ENCODE measurements around the gene SFRP2. TPM values are rescaled to one million over a fixed set of nuclear protein-coding genes. Genes with fewer than 3 reads are reported as not detected.

Gene SFRP2
- total and polyA plus RNA-seq, 10 of the 15 experiments (the other 5 are each of a cell fraction or from before 2014, with no cell fraction given) = 0.11 to 0.33 (median 0.16) TPM; not detected in 7

DNA sequence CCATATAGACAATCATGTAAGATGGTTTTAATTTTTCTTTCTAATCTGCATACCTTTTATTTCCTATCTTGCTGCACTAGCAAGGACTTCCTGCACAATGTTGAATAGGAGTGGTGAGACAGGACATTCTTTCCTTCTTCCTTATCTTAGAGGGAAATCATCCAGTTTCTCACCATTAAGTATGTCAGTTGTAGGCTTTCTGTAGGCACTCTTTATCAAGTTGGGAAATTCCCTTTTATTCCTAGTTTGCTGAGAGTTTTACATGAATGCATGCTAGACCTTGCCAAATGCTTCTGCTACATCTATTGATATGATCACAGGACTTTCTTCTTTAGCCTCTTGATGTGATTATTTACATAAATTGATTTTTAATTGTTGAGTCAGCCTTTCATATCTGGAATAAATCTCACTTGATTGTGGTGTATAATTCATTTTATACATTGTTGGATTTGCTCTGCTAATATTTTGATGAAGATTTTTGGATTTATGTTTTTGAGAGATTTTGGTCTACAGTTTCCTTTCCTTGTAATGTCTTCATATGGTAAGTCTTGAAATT lies 52.9 kb downstream of the SFRP2 start:
- 0 out of 4 replicates have a peak, but pooled peaks cover 0 to 4% of the 10 kb centered on the region in 2 experiments for H3K27me3 ChIP-seq (replicated peaks in 1 of 2; ENCODE audit: control insufficient read depth in 2 of 2, insufficient read depth in 2 of 2, low read length in 1 of 2)
- CTCF ChIA-PET = no interaction called here
- no TSS peak for BruUV-seq (replicated peaks)
- DNase-seq (ENCODE audit: low read depth, low spot score) (no peak), ATAC-seq (no peak), FAIRE-seq (no peak)
- SMC1A ChIA-PET (ENCODE audit: uncharacterized antibody, unreplicated experiment) = no interaction called here
- no peak overlapping the region for H2AFZ ChIP-seq (ENCODE audit: control insufficient read depth, low read depth, low read length)
- TF ChIP-seq, protein P1, sequence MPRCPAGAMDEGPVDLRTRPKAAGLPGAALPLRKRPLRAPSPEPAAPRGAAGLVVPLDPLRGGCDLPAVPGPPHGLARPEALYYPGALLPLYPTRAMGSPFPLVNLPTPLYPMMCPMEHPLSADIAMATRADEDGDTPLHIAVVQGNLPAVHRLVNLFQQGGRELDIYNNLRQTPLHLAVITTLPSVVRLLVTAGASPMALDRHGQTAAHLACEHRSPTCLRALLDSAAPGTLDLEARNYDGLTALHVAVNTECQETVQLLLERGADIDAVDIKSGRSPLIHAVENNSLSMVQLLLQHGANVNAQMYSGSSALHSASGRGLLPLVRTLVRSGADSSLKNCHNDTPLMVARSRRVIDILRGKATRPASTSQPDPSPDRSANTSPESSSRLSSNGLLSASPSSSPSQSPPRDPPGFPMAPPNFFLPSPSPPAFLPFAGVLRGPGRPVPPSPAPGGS (IDR thresholded peaks at IDR 0.05; ENCODE audit: borderline replicate concordance, insufficient read depth, low read depth, low read length, poor library complexity, severe bottlenecking) = no peak
- TF ChIP-seq NR2C2 (IDR thresholded peaks at IDR 0.05; ENCODE audit: borderline replicate concordance, control insufficient read depth, insufficient read length, low read depth) (no peak), POU2F2 (IDR thresholded peaks at IDR 0.05; ENCODE audit: borderline replicate concordance, low read depth, low read length) (no peak), SREBF2 (IDR thresholded peaks at IDR 0.05; ENCODE audit: low read length) (no peak), RFX5 (IDR thresholded peaks at IDR 0.05; ENCODE audit: low read depth, low read length) (no peak), IRF4 (IDR thresholded peaks at IDR 0.05; ENCODE audit: low read depth, low read length) (no peak), ESRRA (IDR thresholded peaks at IDR 0.05; ENCODE audit: low read length) (no peak), KDM1A (IDR thresholded peaks at IDR 0.05; ENCODE audit: borderline replicate concordance) (no peak), FOXK2 (IDR thresholded peaks at IDR 0.05) (no peak)
- TF ChIP-seq, protein P2, sequence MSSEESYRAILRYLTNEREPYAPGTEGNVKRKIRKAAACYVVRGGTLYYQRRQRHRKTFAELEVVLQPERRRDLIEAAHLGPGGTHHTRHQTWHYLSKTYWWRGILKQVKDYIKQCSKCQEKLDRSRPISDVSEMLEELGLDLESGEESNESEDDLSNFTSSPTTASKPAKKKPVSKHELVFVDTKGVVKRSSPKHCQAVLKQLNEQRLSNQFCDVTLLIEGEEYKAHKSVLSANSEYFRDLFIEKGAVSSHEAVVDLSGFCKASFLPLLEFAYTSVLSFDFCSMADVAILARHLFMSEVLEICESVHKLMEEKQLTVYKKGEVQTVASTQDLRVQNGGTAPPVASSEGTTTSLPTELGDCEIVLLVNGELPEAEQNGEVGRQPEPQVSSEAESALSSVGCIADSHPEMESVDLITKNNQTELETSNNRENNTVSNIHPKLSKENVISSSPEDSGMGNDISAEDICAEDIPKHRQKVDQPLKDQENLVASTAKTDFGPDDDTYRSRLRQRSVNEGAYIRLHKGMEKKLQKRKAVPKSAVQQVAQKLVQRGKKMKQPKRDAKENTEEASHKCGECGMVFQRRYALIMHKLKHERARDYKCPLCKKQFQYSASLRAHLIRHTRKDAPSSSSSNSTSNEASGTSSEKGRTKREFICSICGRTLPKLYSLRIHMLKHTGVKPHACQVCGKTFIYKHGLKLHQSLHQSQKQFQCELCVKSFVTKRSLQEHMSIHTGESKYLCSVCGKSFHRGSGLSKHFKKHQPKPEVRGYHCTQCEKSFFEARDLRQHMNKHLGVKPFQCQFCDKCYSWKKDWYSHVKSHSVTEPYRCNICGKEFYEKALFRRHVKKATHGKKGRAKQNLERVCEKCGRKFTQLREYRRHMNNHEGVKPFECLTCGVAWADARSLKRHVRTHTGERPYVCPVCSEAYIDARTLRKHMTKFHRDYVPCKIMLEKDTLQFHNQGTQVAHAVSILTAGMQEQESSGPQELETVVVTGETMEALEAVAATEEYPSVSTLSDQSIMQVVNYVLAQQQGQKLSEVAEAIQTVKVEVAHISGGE (CRISPR knock-in tag; IDR thresholded peaks at IDR 0.05) = no peak
- TF ChIP-seq, protein P3, sequence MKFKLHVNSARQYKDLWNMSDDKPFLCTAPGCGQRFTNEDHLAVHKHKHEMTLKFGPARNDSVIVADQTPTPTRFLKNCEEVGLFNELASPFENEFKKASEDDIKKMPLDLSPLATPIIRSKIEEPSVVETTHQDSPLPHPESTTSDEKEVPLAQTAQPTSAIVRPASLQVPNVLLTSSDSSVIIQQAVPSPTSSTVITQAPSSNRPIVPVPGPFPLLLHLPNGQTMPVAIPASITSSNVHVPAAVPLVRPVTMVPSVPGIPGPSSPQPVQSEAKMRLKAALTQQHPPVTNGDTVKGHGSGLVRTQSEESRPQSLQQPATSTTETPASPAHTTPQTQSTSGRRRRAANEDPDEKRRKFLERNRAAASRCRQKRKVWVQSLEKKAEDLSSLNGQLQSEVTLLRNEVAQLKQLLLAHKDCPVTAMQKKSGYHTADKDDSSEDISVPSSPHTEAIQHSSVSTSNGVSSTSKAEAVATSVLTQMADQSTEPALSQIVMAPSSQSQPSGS (IDR thresholded peaks at IDR 0.05; ENCODE audit: low read length) = no peak
- no peaks in the 10 kb centered on the region for H4K20me1 ChIP-seq (ENCODE audit: control insufficient read depth, insufficient read depth)
- H3K79me2 ChIP-seq (ENCODE audit: control insufficient read depth, insufficient read depth, low read length) = no peaks in the 10 kb centered on the region
- intact Hi-C loops (cut with micrococcal nuclease; ENCODE audit: unreplicated experiment) = no loop called here
- H3K9ac ChIP-seq (ENCODE audit: control insufficient read depth, insufficient read depth, low read length) = no peak overlapping the region
- H3K9me3 ChIP-seq (replicated peaks; ENCODE audit: control insufficient read depth, insufficient read depth, low read length) = peaks cover 2% of the 10 kb centered on the region; the same call in 1 of the 3 replicates
- H3K36me3 ChIP-seq (ENCODE audit: control insufficient read depth in 2 of 2, insufficient read depth in 2 of 2, low read length in 1 of 2) = no peaks in the 10 kb centered on the region
- POLR2A ChIA-PET = no interaction called here
- RAD21 ChIA-PET (ENCODE audit: unreplicated experiment) = no interaction called here
- no peak overlapping the region for H3K4me3 ChIP-seq
- H3K4me2 ChIP-seq (ENCODE audit: control insufficient read depth, insufficient read depth) = no peak overlapping the region
- H3K27ac ChIP-seq (ENCODE audit: control insufficient read depth, insufficient read depth) = no peak overlapping the region
- in situ Hi-C loops (cut with MboI) = no loop called here
- H3K4me1 ChIP-seq (ENCODE audit: control insufficient read depth, insufficient read depth, low read length) = peaks cover 4% of the 10 kb centered on the region; the same call in 1 of the 2 replicates
